SKM-1 treated with dmso at 0.1 percent for 144 hours (cell line): Measurements from ENCODE around the gene ITCH.

ENCODE experiments used
- DNase-seq: peaks from one replicate; lab custom pipeline; 2025; ENCODE audit not compliant: unreplicated experiment; lab: John Stamatoyannopoulos, UW

The ITCH gene

GRCh38 chr20:34546751-34547181 lies 183.7 kb downstream of the ITCH start:
- DNase-seq: no peak

- DNase-seq: no peak
These were observed 185.0 kb downstream of the ITCH start for GRCh38 chr20:34547844-34548613.

GRCh38 chr20:34549291-34549928 lies 186.3 kb downstream of the ITCH start:
- no peak for DNase-seq

- no peak for DNase-seq
These were observed 186.8 kb downstream of the ITCH start for GRCh38 chr20:34549929-34550305.

GRCh38 chr20:34552569-34552968 lies 189.5 kb downstream of the ITCH start:
- DNase-seq: no peak

GRCh38 chr20:34553366-34553867 lies 190.3 kb downstream of the ITCH start:
- no peak for DNase-seq

GRCh38 chr20:34557936-34558319 lies 194.9 kb downstream of the ITCH start:
- no peak for DNase-seq

- DNase-seq: no peak
These were observed 195.5 kb downstream of the ITCH start, which contains the start of gene MAP1LC3A for GRCh38 chr20:34558320-34559218. MAP1LC3A (plus strand) TSS chr20:34558718; CDS start chr20:34558869, 151 bp downstream.

GRCh38 chr20:34559311-34560140 lies 196.5 kb downstream of the ITCH start:
- DNase-seq: no peak

GRCh38 chr20:34560141-34560523 lies 197.1 kb downstream of the ITCH start:
- DNase-seq: no peak

- no peak for DNase-seq
These were observed 197.5 kb downstream of the ITCH start for GRCh38 chr20:34560614-34561013.
